CD4-positive, alpha-beta memory T cell (primary cell): Measurements from ENCODE around the gene RNF144A. TPM values are rescaled to one million over a fixed set of nuclear protein-coding genes. Genes with fewer than 3 reads are reported as not detected.

Experiments used
- CTCF ChIA-PET: fragments of 350-600 bp; sonication (Branson Sonifier 250); formaldehyde crosslinking; loops from one replicate; lab custom pipeline; 2021; ENCODE audit warnings: inconsistent platforms; ENCODE audit not compliant: partially characterized antibody; lab: Charles Lee
- POLR2A ChIA-PET: fragments of 350-600 bp; sonication (Branson Sonifier 250); formaldehyde crosslinking; loops from one replicate; lab custom pipeline; 2021; ENCODE audit not compliant: partially characterized antibody; lab: Charles Lee
- DNase-seq, 5 donors: peaks; one replicate each; pipeline versions ENCODE4 v3.0.0 to v3.0.0-alpha.2; 2020 to 2022; ENCODE audit warnings: mixed read lengths in 1 of 5
- H3K27ac ChIP-seq: one replicate; pipeline ENCODE4 v1.7.0; 2013; ENCODE audit warnings: low read depth, low read length
- H3K27me3 ChIP-seq: 2 replicates; pipeline ENCODE4 v1.7.0; 2013; ENCODE audit warnings: mild to moderate bottlenecking, low read length, moderate library complexity; ENCODE audit not compliant: insufficient read depth
- H3K36me3 ChIP-seq: 2 replicates; pipeline ENCODE4 v1.7.0; 2013; ENCODE audit warnings: mild to moderate bottlenecking, low read length, moderate library complexity; ENCODE audit not compliant: insufficient read depth
- H3K4me1 ChIP-seq: 2 replicates; pipeline ENCODE4 v1.7.0; 2013; ENCODE audit warnings: mild to moderate bottlenecking, low read length, moderate library complexity; ENCODE audit not compliant: insufficient read depth
- H3K4me3 ChIP-seq, 2 donors: one replicate each; pipeline ENCODE4 v1.7.0; 2013; ENCODE audit warnings: low read length in 2 of 2, mild to moderate bottlenecking in 1 of 2
- H3K9me3 ChIP-seq, 2 donors: one replicate each; pipeline ENCODE4 v1.7.0; 2013; ENCODE audit warnings: low read length in 2 of 2, control low read depth in 1 of 2; ENCODE audit not compliant: control insufficient read depth in 1 of 2
- H3K27ac Mint-ChIP-seq, 7 donors: one replicate each; pipeline ENCODE4 v1.8.0; 2020 to 2021; ENCODE audit warnings: mixed read lengths in 7 of 7, mild to moderate bottlenecking in 6 of 7, inconsistent platforms in 3 of 7, moderate library complexity in 3 of 7
- H3K27me3 Mint-ChIP-seq, 2 donors: one replicate each; pipeline ENCODE4 v1.8.0; 2020 to 2021; ENCODE audit warnings: mixed read lengths in 2 of 2
- H3K36me3 Mint-ChIP-seq, 2 donors: one replicate each; pipeline ENCODE4 v1.8.0; 2020 to 2021; ENCODE audit warnings: mixed read lengths in 2 of 2, inconsistent platforms in 1 of 2, mild to moderate bottlenecking in 1 of 2
- H3K4me1 Mint-ChIP-seq, 4 donors: one replicate each; pipeline ENCODE4 v1.8.0; 2020 to 2021; ENCODE audit warnings: mixed read lengths in 4 of 4, mild to moderate bottlenecking in 1 of 4
- H3K4me3 Mint-ChIP-seq, 8 donors: one replicate each; pipeline ENCODE4 v1.8.0; 2020 to 2021; ENCODE audit warnings: mixed read lengths in 8 of 8, mild to moderate bottlenecking in 7 of 8, moderate library complexity in 6 of 8, inconsistent platforms in 3 of 8
- H3K9me3 Mint-ChIP-seq, 8 donors: one replicate each; pipeline ENCODE4 v1.8.0; 2020 to 2021; ENCODE audit warnings: mixed read lengths in 8 of 8, mild to moderate bottlenecking in 5 of 8, inconsistent platforms in 3 of 8, moderate library complexity in 1 of 8
- intact Hi-C: fragments of 100-400 bp; cut with micrococcal nuclease; formaldehyde crosslinking; loops from one replicate; pipeline ENCODE4 v1.15.1; 2023
- polyA plus RNA-seq, 2 donors: library from polyadenylated mRNA; unstranded; fragments of 300-500 nt; fragmentation: Illumina TruSeq; gene quantifications; one replicate each; pipeline ENCODE4 v1.2.3, GENCODE V29; 2021
- total RNA-seq, 2 experiments: library from RNA; stranded (reverse); gene quantifications; one replicate each; pipeline ENCODE4 v1.2.3, GENCODE V29; 2021

RNF144A gene
- total and polyA plus RNA-seq, 4 experiments from 2014 or later, result 3.9 to 41.1 (median 23.8) TPM

- intact Hi-C loops, result loop anchor here (1.0 kb wide), 1 partner anchor 27 kb away; no protein-coding TSS in a partner anchor
- Mint-ChIP-seq H3K27ac (no peak overlapping the region), H3K36me3 (peaks cover 38 to 46% of the 10 kb centered on the region in 2 donors), H3K27me3 (no peaks in the 10 kb centered on the region), H3K4me3 (no peak overlapping the region), H3K4me1 (peaks cover 28 to 55% (median 32%) of the 10 kb centered on the region in 4 donors), H3K9me3 (no peaks in the 10 kb centered on the region)
- no peak for DNase-seq
- ChIA-PET POLR2A (no interaction called here), CTCF (interaction anchor here (1.0 to 2.1 kb wide), 4 partner anchors 9 to 98 kb away, joined by 3 to 6 read pairs (median 4); partner anchors contain the start of gene RNF144A)
- H3K4me3 ChIP-seq, result no peak overlapping the region
- peaks cover 8% of the 10 kb centered on the region for H3K4me1 ChIP-seq
- no peak overlapping the region for H3K27ac ChIP-seq
- H3K9me3 ChIP-seq, result no peaks in the 10 kb centered on the region
- H3K27me3 ChIP-seq, result no peaks in the 10 kb centered on the region
- H3K36me3 ChIP-seq, result peaks cover 13% of the 10 kb centered on the region
Observed at GRCh38 chr2:6946722-6947121, 29.5 kb downstream of the RNF144A start.

GRCh38 chr2:6947929-6948676 lies 30.9 kb downstream of the RNF144A start:
- no peaks in the 10 kb centered on the region for H3K9me3 ChIP-seq
- ChIA-PET POLR2A (no interaction called here), CTCF (interaction anchor here (1.1 to 1.3 kb wide), 3 partner anchors 51 to 96 kb away, joined by 3 to 4 read pairs (median 4); no protein-coding TSS in a partner anchor)

GRCh38 chr2:6948677-6949351 lies 31.6 kb downstream of the RNF144A start:
- Mint-ChIP-seq H3K27ac (peak overlapping the region in 3 of 7 donors; percentile 2 to 50 (median 49)), H3K4me3 (no peak overlapping the region), H3K4me1 (peaks cover 18 to 40% (median 23%) of the 10 kb centered on the region in 4 donors), H3K9me3 (no peaks in the 10 kb centered on the region), H3K27me3 (no peaks in the 10 kb centered on the region), H3K36me3 (peaks cover 21 to 28% of the 10 kb centered on the region in 2 donors)
- no peak for DNase-seq
- Histone ChIP-seq H3K27ac (no peak overlapping the region), H3K36me3 (peaks cover 4% of the 10 kb centered on the region), H3K27me3 (no peaks in the 10 kb centered on the region), H3K9me3 (no peaks in the 10 kb centered on the region), H3K4me3 (no peak overlapping the region), H3K4me1 (peaks cover 8% of the 10 kb centered on the region)
- ChIA-PET POLR2A (no interaction called here), CTCF (interaction anchor here (1.3 kb wide), 1 partner anchor 52 kb away, joined by 4 read pairs; no protein-coding TSS in a partner anchor)
- intact Hi-C loops, result no loop called here

More at GRCh38 chr2:6947929-6948676, 30.9 kb downstream of the RNF144A start:
- Histone ChIP-seq H3K36me3 (peaks cover 6% of the 10 kb centered on the region), H3K27me3 (no peaks in the 10 kb centered on the region), H3K27ac (no peak overlapping the region), H3K4me3 (no peak overlapping the region), H3K4me1 (peaks cover 8% of the 10 kb centered on the region)
- Mint-ChIP-seq H3K4me1 (peaks cover 25 to 47% (median 28%) of the 10 kb centered on the region in 4 donors), H3K27me3 (no peaks in the 10 kb centered on the region), H3K36me3 (peaks cover 28 to 35% of the 10 kb centered on the region in 2 donors), H3K9me3 (no peaks in the 10 kb centered on the region), H3K4me3 (no peak overlapping the region), H3K27ac (peak overlapping the region in 4 of 7 donors; percentile 49 to 83 (median 54))
- intact Hi-C loops, result loop anchor here (1.0 kb wide), 1 partner anchor 29 kb away; no protein-coding TSS in a partner anchor
- no peak for DNase-seq

GRCh38 chr2:6951046-6951445 lies 33.8 kb downstream of the RNF144A start:
- H3K27ac Mint-ChIP-seq, result no peak overlapping the region
- peaks cover 4 to 29% (median 13%) of the 10 kb centered on the region in 4 donors for H3K4me1 Mint-ChIP-seq
- CTCF ChIA-PET, result interaction anchor here (0.8 to 1.2 kb wide), 2 partner anchors 19 to 53 kb away, joined by 3 read pairs; no protein-coding TSS in a partner anchor
- intact Hi-C loops, result loop anchor here (10.0 kb wide), 1 partner anchor 56 kb away; no protein-coding TSS in a partner anchor
- no peaks in the 10 kb centered on the region for H3K36me3 ChIP-seq
- H3K4me3 Mint-ChIP-seq, result no peak overlapping the region
- H3K36me3 Mint-ChIP-seq, result peaks cover 9 to 22% of the 10 kb centered on the region in 2 donors
- POLR2A ChIA-PET, result no interaction called here
- DNase-seq, result no peak
- H3K4me3 ChIP-seq, result no peak overlapping the region
- H3K9me3 Mint-ChIP-seq, result no peaks in the 10 kb centered on the region
- no peaks in the 10 kb centered on the region for H3K9me3 ChIP-seq
- H3K4me1 ChIP-seq, result no peaks in the 10 kb centered on the region
- H3K27ac ChIP-seq, result no peak overlapping the region
- H3K27me3 ChIP-seq, result no peaks in the 10 kb centered on the region
- no peaks in the 10 kb centered on the region for H3K27me3 Mint-ChIP-seq

GRCh38 chr2:6952101-6952500 lies 34.9 kb downstream of the RNF144A start:
- intact Hi-C loops, result loop anchor here (10.0 kb wide), 1 partner anchor 57 kb away; no protein-coding TSS in a partner anchor
- Histone ChIP-seq H3K9me3 (no peaks in the 10 kb centered on the region), H3K4me1 (no peaks in the 10 kb centered on the region), H3K27me3 (no peaks in the 10 kb centered on the region), H3K27ac (no peak overlapping the region), H3K4me3 (no peak overlapping the region), H3K36me3 (no peaks in the 10 kb centered on the region)
- CTCF ChIA-PET, result interaction anchor here (0.7 to 1.5 kb wide), 2 partner anchors 36 to 92 kb away, joined by 4 read pairs; no protein-coding TSS in a partner anchor
- peaks cover 11 to 33% (median 13%) of the 10 kb centered on the region in 4 donors for H3K4me1 Mint-ChIP-seq
- H3K27ac Mint-ChIP-seq, result peak overlapping the region in 1 of 7 donors; percentile 5
- no peak for DNase-seq
- no peaks in the 10 kb centered on the region for H3K9me3 Mint-ChIP-seq
- peaks cover 11 to 27% of the 10 kb centered on the region in 2 donors for H3K36me3 Mint-ChIP-seq
- no peak overlapping the region for H3K4me3 Mint-ChIP-seq
- POLR2A ChIA-PET, result interaction anchor here (0.5 kb wide), 1 partner anchor 16 kb away, joined by 4 read pairs; no protein-coding TSS in a partner anchor
- H3K27me3 Mint-ChIP-seq, result no peaks in the 10 kb centered on the region

- Mint-ChIP-seq H3K4me3 (no peak overlapping the region), H3K27ac (no peak overlapping the region), H3K4me1 (peaks cover 16 to 42% (median 19%) of the 10 kb centered on the region in 4 donors), H3K27me3 (no peaks in the 10 kb centered on the region), H3K9me3 (no peaks in the 10 kb centered on the region), H3K36me3 (peaks cover 5 to 25% of the 10 kb centered on the region in 2 donors)
- no peaks in the 10 kb centered on the region for H3K27me3 ChIP-seq
- no peak overlapping the region for H3K27ac ChIP-seq
- intact Hi-C loops, result loop anchor here (10.0 kb wide), 1 partner anchor 60 kb away; no protein-coding TSS in a partner anchor
- DNase-seq, result no peak
- CTCF ChIA-PET, result interaction anchor here (1.0 to 1.2 kb wide), 2 partner anchors 38 to 60 kb away, joined by 3 read pairs; no protein-coding TSS in a partner anchor
- no peak overlapping the region for H3K4me3 ChIP-seq
- H3K4me1 ChIP-seq, result no peaks in the 10 kb centered on the region
- no peaks in the 10 kb centered on the region for H3K9me3 ChIP-seq
- H3K36me3 ChIP-seq, result no peaks in the 10 kb centered on the region
- POLR2A ChIA-PET, result no interaction called here
Observed at GRCh38 chr2:6954586-6954985, 37.4 kb downstream of the RNF144A start.
